Hematopoietic multipotent progenitor cell treated with erythropoietin and hydrocortisone succinate and interleukin-3 and kit ligand, for 8 days (in vitro differentiated cells): ENCODE data around the gene ARHGAP24.
"Not testable (repeated sequence)": the region's sequence is repeated elsewhere in the genome, so short reads cannot be mapped to it uniquely, and the experiment has no call there.

Experiments used
- DNase-seq: peaks from one replicate; pipeline ENCODE4 v3.0.0-alpha.2; 2015

The ARHGAP24 gene

DNA sequence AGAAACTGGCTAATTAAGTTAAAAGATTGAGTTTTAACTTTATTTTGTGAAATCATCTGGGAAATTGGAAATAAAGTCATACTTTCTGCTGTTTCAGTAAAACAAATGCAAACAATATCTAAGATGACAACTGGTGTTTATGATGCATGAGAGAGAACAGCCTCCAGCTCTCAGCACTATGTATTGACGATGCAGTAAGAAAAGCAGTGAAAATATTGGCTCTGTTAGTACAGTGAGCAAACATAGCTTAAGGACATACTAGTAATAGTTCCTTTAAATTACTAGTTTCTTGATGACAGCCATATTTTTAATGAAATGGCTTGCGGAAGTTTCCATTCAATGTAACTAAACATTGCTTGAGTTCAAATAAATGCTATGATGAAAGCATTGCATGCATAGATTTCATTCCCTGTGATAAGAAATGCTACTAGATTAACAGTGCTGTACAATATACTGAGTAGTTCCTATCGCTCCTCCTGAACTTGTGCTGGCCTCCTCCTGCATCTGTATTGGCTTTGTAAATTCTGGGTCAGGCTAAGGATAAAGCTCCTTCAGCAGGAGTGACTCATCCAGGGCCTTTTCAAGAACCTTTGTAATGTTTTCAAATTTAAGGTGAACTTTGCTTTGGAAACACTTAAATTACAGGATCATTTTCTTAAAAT lies 11.6 kb downstream of the ARHGAP24 start:
- no peak for DNase-seq

DNA sequence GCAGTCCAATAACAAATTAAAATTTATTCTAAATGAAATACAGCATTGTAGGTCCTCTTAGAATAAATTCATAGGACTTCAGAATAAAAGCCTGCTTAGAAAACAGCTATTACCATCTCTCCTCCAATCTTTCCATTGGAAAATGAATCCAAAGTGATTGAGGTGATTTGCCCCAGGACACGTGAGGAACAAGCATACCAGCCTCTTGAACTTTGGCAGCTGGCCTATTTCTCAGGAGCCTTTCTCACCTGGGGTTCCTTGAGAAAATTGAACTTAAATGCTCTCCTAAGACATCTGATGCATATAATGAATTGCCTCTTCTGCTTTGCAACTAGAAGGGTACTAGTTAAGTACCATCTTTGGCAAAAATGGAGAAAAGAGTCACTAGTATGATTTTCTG lies 13.5 kb downstream of the ARHGAP24 start:
- no peak for DNase-seq

DNA sequence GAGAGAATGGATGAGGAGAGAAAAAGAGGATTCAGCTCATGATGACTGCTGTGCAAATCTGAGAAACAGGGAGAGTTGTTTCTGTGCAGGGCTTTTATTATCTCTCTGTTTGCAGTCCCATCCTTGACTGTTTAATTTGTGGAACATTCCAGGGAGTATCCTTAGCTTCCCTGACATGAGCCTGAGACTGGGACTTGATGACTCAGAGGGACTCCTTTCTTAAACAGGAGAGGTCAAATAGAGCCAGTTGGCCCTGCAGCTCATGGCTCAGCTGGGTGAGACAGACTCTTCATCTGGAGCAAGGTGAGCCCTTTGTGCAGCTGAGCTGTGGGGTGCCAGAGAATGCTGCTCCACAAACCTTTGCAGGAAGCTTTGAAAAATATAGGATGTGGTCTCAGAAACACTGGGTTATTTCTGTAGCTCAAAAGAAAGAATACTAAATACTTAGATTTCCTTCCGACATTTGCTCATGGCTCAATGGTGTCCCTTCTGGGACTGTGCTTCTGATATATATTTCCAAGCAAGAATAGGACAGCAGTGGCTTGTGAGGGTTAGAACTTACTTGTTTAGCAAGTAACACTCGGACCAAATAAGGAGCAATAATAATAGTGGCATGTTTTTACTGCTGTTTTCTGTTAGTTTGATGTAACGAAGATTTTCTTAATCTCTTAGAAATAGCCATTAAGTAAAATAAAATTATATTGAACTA lies 14.5 kb downstream of the ARHGAP24 start:
- no peak for DNase-seq

DNA sequence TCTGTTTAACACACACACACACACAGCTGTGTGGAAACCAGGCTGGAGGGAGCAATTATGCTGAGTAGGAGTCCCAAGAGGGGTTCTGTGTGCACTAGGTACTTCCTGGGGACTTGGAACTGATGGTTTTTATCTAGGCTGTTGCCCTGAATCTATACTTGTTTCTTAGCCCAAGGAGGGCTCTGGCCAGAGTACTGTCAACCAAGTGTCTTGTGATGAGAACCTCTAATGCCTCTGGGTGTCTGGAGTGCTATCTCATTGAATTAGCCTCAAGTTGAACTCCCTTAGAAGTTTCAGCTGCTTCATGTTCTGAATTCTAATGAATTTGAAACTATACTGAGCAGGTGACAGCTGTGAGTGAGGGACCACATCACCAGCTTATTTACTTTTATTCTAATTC lies 16.6 kb downstream of the ARHGAP24 start:
- DNase-seq: no peak

- no peak for DNase-seq
Observed at GRCh38 chr4:85492336-85492735, 17.4 kb downstream of the ARHGAP24 start.

DNA sequence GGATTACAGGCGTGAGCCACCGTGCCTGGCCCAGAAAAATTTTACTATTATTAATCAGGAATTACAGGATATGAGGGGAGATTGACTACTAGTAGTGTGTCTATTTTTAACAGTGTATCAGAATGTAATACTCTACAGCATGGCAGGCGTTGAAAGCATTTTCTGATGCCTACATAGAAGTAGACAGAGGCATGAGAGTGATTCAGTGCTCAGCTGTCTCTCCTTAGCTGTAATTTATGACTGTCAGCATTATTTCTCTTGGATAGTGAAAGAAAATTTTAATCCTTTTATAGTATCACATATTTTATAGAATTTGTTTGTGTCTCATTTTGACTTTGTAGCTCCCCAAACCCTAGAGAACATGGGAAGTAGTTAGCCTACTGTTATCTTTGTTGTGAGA lies 20.7 kb downstream of the ARHGAP24 start:
- no peak for DNase-seq

GRCh38 chr4:85496126-85496849 lies 21.3 kb downstream of the ARHGAP24 start:
- no peak for DNase-seq

DNA sequence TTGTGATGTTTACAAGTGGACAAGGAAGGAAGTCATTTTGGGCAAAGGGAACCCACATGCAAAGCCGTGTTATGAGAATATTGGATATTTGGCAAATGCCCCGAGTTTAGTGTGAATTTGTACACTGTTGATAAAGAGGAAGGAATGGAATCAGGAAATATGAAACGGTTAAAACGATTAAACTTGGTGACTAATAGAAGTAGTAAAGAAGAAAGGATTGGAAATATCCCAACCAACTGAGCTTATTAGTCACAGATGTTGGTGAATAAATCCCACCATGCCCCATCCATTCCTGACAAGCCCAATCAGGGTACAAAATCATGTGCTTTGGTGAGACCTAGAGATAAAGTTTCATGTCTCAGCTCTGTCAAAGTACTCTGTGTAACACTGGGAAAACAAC lies 22.0 kb downstream of the ARHGAP24 start:
- no peak for DNase-seq

DNA sequence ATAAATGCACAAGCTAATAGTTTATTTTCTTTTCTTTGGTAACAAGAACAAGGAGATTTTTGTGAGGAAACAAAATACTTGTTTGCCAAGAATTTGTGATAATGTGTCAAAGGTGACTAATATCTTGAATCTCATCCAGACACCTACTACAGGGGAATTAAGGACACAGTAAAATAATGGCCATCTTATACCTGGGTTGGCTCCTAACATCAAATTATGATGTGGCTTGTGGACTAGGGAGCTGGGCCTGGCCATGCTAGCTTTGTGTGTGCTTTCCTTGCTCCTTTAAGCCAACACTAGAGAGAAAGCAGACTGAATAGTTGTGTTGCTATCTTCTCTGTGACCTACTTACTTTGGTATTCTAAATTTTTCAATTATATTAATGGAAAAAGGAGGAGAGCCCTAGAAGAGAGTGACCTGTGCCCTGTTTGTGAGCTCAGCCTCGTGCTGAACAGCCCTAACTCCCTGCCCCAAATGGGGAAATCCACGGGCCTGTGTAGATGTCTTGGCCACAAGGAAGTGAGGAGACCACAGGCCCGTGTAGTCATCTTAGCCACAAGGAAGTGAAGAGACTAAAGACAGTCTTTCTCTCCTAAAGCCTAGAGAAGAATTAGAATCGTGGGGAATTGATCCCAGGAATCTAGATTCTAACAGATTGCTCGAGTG lies 23.3 kb downstream of the ARHGAP24 start:
- DNase-seq: no peak

DNA sequence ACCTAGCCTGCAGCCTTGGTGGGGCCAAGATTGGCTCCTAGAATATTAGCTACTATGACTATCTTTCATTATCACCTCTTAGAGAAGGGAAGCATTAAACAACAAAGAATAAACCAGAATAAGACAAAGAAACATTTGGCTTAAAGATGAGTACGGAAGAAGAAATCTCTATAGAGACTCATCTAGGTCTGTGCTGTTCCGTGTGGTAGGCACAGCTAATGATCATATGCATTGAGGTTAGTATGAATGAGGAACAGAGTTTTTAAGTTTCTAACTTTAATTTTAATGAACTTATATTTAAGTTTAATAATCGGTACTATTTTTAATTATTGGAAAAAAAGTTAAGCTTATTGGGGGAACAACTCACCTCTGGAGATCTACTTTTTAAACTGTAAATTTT lies 24.6 kb downstream of the ARHGAP24 start:
- no peak for DNase-seq

GRCh38 chr4:85500110-85500867 lies 25.3 kb downstream of the ARHGAP24 start:
- no peak for DNase-seq

- not testable (repeated sequence) for DNase-seq
Observed at GRCh38 chr4:85501145-85501544, 26.2 kb downstream of the ARHGAP24 start.

GRCh38 chr4:85508654-85509053 lies 33.7 kb downstream of the ARHGAP24 start:
- DNase-seq: no peak

DNA sequence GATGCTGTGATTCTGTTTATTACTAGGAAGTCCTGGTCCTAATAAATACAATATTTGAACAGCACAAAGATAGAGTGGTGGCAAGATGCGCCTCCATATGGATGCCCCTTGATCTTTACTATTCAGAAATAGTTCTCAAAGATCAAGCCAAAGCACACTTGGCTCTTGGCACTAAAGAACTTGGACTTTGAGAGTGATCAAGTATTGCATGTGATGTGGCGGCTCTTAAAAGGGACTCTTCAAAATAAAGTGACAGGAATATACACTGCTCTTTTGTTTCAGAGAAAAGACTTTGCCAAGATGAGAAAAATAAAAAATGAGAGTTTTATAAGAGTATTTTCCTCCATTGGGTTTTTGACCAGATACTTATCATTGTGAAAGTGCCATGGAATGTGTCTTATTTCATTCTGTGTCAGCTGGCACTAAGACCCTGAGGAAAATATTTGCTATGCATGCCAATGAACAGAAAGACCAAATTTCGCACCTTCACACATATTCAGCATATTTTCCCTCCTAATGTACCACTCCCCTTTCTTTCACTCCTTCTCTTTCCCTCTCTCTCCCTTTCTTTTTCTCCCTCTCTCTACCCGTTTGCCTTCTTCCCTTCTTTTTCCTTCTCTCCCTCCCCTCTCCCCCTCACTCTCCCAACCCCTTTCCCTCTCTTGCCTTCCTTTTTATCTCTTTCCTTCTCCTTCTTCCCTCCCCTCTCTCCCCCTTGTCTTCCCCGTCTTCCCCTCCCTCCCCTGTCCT lies 35.1 kb downstream of the ARHGAP24 start:
- DNase-seq: no peak

GRCh38 chr4:85510632-85510984 lies 35.7 kb downstream of the ARHGAP24 start:
- no peak for DNase-seq

DNA sequence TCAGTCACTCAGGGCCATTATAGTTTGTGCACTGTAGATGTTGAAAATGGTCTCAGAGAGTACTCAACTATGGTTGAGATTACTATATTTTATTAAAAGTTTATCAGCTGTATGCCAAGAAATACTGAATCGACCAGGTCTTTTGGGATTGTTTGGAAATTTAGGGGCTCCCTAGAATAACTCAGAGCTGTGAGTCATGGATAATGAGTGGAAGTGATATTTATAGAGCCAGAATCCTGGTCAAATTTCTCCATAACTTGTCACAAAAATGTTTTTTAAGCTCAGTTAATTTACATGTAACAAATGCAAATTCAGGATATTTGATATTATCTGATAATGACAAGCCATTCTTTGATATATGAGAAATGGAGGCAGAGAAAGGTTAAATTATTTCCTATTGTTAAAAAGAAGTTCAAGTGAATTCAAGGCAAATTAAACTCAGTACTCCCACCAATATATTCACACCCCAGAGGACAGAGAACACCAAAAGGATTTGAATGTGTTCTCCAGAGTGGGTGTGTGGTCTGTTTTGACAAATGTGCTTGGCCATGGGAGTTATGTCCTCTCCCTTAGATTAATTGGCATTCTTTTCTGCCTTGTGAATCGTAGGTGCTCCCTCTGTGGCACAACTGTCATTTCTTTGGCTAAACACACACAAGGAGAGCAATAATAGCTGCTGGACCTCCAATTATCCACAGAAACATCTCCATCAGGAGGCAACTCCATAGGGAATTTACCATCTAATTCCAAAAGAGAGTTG lies 37.7 kb downstream of the ARHGAP24 start:
- no peak for DNase-seq

GRCh38 chr4:85514117-85514516 lies 39.2 kb downstream of the ARHGAP24 start:
- no peak for DNase-seq

DNA sequence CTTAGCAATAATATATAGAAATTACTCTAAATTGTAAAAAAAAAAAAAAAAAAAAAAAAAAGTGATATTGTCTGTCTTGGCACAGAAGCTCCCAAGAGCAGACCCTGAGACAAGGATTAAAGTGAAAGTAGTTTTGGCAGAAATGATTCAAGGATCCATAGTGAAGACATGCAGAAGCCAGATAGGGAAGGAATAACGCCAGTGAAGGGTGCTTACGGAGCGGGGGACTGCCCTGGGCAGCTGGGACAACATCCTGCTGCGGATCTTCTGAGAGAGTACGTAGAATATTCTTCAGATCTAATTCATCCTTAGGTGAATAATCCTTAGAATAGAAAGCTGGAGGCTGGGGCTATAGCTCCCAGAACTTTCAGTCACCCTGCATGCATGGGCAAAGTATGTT lies 39.8 kb downstream of the ARHGAP24 start:
- DNase-seq: no peak

DNA sequence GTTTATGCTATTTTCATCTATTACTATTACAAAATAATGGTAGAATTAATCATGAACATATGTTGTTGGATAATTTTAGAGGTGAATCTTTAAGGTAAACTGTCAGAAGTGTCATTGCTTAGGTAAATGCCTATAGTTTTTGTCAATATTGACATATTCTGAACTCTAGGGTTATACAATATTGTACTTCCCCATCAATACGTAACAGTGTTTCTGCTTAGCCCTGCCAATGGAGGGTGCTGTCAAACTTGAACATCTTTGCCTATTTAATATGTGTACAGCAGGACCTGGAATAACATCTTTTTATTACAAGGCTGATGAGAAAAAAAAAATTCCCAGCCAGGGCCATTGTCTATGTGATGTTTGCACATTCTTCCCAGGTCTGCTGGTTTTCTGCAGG lies 40.8 kb downstream of the ARHGAP24 start:
- DNase-seq: no peak

- not testable (repeated sequence) for DNase-seq
Observed at GRCh38 chr4:85518526-85518925, 43.6 kb downstream of the ARHGAP24 start.
